Airway epithelial cell (primary cell): ENCODE measurements around the gene NMS. TPM values are rescaled to one million over a fixed set of nuclear protein-coding genes. Genes with fewer than 3 reads are reported as not detected.

Experiments used
- total RNA-seq: library from RNA; depleted of rRNA; stranded (reverse); fragments of >200 nt; gene quantifications from 2 replicates; pipeline ENCODE4 v1.2.3, GENCODE V29; 2015

The NMS gene
- total RNA-seq: not detected in 2 replicates

DNA sequence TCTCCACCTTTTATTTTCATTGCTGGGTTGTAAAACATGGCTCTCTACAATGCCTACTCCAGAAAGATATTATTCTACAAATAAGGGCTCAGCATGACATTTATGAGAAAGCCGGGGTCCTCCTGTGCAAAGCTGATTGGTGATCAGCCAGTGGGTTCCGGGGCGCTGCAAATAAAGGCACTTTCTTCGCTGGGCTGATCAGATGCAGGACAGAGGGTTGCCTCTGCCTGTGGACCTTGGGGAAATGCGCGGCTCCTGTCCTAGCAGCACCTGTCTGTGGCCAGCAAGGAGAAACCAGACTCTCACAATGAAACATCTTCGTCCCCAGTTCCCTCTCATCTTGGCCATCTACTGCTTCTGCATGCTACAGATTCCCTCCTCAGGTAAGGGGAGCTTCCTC, at the start of gene NMS:
TSS of gene NMS (plus strand) at position 301 of the 400 bp plus-strand sequence. CDS start at position 308, 7 bp downstream.

Other genes with a start within 250 kb of the NMS start
- not detected in 2 replicates for gene LONRF2, start 148.0 kb upstream of the NMS start, total RNA-seq
- 3.7 and 4.6 TPM in 2 replicates for gene CHST10, start 52.8 kb upstream of the NMS start, total RNA-seq
- gene PDCL3, start 92.5 kb downstream of the NMS start, total RNA-seq: 20.4 and 21.6 TPM in 2 replicates